Stimulated activated CD8-positive, alpha-beta memory T cell treated with anti-CD3 and anti-CD28 coated beads, Interleukin-7, amount 100 ng/mL, for 48 hours (primary cell): ENCODE measurements around the gene CACNA1B.
"Not testable (repeated sequence)": the region's sequence is repeated elsewhere in the genome, so short reads cannot be mapped to it uniquely, and the experiment has no call there.

Experiments used
- DNase-seq, 2 donors: peaks; one replicate each; pipeline ENCODE4 v3.0.0-alpha.2; 2020; ENCODE audit warnings: low read depth in 1 of 2; ENCODE audit errors: extremely low read depth in 1 of 2

Gene CACNA1B

GRCh38 chr9:138010861-138011260 lies 133.3 kb downstream of the CACNA1B start:
- no peak for DNase-seq

DNA sequence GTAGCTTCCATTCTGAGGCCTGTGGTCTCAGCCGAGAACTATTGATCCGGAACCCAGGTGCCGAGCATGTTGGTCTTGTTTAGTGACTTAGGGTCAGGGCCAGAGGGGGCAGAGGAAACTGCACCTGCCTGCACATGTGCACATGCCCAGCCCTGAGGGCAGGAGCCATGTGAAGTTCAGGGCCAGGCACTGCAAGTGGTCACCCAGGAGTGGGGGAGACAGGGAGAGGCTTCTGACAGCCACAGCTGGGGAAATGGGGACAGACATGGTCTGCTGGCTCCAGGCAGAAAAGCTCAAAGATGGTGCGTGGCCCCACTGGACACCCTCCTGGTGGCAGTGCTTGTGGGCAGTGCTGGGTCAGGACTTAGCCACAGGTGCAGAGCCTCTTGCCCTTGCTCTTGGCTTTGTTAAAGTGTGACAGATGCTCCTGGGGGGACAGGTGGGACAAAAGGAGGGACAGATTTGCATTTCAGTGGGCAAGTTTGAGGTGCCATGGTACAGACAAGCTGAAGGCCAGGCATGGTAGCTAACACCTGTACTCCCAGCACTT lies 134.4 kb downstream of the CACNA1B start:
- no peak for DNase-seq

DNA sequence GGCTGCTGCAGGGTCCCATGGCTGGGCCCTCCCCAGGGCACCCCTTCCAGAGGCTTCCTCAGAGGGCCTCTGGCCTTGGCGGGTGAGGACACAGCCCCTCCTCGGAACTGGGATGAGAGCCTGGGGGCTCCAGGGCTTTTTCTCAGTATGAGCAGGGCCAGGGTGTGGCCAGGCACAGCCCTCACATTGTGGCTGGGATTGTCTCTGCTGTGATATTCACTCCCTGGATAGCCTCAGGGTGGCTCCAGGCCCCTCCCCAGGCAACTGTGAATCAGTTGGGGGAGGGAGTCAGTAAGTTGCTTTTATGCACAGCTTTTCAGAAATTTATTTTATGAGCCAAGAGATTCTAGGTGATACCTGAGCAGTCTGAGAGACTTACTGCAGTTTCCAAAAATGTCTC lies 135.7 kb downstream of the CACNA1B start:
- DNase-seq, result no peak

DNA sequence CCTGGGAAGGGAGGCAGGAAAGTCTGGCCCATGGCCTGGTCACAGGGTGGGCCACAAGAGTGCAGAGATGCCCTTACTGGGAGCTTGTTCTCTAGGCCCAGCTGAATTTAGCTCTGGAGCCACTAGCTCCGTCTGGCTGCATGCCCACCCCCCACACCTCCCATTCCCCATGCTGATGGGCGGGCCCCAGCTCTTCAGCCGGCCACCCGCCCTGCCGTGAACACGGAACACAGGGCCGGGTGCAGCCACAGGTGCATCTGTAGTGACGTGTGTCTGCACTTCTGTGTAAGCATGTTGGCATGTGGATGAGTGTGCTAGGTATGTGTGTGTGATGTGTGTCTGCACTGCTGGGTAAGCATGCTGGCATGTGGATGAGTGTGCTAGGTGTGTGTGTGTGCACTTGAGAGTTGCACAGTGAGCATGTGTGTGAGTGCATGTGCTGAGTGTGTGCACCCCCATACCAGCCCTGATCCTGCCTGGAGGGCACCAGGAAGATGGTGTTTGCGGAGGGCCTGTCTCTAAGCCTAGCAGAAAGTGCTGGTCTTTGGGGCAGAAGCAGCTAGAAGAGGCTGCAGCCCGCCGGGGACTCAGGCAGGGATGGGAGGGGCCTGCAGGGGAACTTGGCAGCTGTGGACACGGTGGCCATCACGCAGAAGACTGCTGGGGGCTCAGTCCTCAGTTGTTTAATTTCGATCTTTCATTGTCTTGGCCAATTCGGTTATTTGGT lies 136.4 kb downstream of the CACNA1B start:
- no peak for DNase-seq

DNA sequence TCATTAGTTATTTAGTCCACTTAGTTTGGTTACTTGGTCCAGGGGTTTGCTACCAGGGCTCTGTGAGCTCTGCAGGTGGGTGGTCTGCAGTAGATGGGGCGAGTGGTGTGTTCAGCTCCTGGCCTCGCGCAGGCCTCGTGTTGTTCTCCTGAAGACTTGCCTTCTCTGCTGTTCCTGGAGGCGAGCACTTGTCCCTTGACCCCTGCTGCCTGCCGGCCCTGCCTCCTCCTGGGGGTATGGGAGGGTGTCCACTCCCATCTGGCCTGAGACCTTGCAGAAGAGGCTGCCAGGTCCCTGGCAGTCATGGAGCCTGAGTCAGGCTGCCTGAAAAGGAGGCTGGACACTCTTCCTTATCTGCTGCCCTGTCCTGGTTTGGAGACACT lies 137.0 kb downstream of the CACNA1B start:
- no peak for DNase-seq

DNA sequence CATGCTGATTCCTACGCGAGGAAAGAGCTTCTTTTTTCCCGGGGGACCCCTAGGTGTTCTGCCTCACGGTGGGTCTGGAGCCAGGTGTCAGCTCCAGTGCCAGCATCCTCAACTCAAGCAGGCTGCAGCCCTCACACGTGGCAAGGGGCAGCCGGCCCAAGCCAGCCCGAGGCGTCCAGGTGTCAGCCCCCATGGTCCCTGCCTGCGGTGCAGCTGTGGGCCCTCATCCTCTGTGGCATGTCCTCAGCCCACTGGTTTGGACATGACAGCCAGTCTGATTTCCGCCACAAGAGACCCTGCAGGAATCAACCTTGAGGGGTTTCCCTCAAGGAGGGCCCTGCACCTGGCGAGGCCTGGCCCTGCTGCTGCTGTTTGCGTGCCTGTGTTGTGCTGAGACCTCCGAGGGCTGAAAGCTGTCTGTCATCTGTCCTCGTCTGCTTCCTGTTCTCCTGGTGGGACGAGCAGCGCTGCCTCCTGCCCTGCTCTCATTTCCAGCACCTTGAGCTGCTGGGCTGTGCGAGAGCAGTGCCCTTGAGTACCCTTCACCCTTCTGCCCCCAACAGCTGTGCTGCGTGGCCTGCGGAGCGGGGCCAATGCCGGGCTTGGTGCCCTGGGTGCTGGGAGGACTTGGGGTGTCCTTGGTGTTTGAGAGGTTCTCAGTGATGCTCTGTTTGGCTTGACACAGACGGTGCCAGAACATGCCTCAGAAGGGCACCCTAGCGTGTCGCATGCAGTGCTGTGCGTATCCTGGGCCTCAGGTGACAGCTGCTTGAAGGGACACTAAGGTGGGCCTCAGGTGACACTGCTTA lies 137.6 kb downstream of the CACNA1B start:
- DNase-seq, result no peak

DNA sequence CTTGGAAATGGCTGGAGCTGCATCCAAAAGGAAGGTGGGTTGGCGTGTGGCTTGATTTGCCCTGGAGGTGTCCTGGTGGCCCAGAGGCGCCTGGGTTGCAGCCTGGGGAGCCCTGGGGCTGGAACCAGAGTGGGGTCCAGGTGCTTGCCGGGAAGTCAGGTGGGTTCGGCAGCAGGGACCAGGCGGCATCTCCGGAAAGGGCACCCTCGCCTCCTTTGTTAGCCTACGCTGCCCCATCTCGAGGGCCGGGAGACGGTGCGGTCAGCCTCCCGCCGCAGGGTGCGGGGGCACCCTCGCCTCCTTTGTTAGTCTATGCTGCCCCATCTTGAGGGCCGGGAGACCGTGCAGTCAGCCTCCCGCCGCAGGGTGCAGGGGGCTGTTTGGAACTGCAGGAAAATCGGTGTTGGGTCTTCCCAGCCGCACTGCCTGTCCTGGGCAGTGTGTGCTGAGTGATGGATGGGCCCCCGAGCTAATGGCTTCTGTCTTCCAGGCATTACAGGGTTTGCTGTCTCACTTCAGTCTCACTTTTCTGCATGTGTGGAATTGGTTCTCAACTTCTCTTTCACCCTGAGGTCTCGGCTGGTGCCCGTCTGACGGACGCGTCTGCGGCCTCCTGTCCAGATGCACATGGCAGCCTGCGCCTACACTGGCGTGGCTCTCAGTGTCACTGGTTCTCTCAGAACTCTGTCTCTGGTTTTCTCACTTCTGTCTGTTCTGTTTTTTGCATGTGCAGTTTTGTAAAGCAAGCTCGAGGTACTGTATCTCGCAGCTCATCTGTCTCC lies 139.0 kb downstream of the CACNA1B start:
- no peak for DNase-seq

DNA sequence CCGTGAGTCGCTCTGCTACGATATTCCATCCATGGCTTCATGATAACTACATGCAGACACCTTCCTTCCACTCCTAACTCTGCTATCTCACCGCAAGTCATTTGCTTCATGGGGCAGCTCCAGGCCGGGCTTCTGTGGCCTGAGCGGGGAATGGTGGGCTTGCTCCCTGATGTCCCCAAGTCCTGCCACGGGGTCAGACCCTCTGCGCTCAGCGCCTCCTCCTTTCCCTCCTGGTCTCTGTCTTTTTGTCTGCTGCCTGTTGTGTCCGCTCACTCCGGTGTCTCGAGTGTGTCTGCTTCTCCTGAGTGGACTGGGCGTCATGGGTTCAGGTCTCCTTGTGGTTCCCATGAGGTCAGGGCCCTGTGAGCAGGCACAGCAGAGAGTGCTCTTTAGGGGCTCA lies 139.6 kb downstream of the CACNA1B start:
- no peak for DNase-seq

- not testable (repeated sequence) for DNase-seq
Observed at GRCh38 chr9:138019514-138019913, 141.9 kb downstream of the CACNA1B start.

GRCh38 chr9:138020120-138020794 lies 142.7 kb downstream of the CACNA1B start:
- DNase-seq, result no peak

GRCh38 chr9:138020795-138021182 lies 143.2 kb downstream of the CACNA1B start:
- no peak for DNase-seq

DNA sequence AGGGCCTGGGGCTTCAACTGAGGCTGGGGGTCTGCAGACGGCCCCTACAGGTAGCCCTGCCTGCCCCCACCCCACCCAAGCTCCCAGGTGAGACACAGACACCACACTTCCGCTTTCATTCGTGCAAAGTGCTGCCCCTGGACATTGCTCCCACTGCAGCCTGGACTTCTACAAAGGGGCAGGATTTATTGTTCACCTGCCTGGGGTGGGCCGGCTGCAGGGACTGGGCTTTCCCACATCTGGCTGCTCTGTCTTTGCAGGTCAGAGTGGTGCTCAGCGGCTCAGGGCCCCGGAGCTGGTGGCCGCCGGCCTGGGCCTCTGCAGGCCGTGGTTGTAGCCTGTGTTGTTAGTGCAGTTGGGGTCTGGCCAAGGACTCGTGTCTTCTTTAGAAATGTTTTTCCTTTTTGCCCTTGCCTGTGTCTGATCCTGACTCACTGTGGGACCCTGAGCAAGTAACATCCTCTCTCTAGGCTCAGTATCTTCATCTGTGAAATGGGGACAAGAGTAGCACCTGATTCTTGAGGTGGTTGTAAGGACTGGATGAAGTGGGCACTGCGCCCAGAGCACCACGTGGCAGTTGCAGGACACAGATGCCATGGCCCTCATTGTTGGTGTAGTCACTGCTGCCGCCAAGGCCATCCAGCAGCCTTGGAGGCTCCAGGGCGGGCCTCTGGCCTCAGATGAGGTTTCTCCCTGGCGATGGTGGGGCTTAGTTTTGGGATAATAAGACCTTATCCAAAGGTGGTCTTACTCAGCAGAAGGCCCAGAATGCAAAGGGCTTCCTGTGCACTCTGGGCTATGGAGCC lies 143.9 kb downstream of the CACNA1B start:
- DNase-seq, result no peak

DNA sequence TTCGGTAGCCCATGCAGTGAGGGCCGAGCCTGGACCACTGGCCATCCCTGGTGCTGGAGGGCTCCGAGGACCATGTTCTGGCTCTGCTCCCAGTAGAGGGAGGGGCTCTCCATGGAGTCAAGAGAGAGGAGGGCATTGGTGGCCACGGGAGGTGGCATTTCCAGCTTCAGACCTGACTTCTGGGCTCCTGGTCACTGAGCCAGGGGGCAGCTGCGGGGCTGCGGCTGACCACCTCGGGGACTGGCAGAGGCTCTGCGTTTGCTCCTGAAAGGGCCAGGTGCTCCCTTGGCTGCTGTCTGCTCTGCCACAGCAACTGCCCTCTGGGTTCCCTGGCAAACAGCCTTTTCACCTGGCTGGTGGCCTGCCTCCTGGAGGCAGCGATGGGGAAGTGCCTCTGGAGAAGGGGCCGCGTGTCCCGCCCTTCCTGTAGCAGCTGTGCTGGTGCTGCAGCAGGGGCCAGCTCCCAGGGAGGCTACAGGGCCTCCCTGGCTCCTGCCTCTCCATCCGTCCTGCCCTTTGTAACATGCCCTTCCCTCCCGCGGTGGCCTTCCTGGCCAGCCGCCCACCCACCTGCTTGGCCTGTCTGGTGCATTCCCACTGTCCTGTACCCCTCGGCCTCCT lies 144.6 kb downstream of the CACNA1B start:
- no peak for DNase-seq

DNA sequence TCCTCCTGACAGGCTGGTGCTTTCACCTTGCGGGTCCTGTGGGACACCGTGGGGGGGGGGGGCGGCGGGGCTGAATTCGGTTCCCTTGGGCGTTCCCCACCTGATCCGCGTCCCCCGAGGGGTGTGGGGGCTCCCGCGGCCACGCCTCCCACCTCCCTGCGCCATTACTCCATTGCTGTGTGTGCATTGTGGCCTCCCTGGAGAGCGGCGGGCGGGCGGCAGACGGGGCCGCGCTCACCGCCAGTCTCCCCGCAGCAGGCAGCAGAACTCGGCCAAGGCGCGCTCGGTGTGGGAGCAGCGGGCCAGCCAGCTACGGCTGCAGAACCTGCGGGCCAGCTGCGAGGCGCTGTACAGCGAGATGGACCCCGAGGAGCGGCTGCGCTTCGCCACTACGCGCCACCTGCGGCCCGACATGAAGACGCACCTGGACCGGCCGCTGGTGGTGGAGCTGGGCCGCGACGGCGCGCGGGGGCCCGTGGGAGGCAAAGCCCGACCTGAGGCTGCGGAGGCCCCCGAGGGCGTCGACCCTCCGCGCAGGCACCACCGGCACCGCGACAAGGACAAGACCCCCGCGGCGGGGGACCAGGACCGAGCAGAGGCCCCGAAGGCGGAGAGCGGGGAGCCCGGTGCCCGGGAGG lies 145.3 kb downstream of the CACNA1B start:
- no peak for DNase-seq

DNA sequence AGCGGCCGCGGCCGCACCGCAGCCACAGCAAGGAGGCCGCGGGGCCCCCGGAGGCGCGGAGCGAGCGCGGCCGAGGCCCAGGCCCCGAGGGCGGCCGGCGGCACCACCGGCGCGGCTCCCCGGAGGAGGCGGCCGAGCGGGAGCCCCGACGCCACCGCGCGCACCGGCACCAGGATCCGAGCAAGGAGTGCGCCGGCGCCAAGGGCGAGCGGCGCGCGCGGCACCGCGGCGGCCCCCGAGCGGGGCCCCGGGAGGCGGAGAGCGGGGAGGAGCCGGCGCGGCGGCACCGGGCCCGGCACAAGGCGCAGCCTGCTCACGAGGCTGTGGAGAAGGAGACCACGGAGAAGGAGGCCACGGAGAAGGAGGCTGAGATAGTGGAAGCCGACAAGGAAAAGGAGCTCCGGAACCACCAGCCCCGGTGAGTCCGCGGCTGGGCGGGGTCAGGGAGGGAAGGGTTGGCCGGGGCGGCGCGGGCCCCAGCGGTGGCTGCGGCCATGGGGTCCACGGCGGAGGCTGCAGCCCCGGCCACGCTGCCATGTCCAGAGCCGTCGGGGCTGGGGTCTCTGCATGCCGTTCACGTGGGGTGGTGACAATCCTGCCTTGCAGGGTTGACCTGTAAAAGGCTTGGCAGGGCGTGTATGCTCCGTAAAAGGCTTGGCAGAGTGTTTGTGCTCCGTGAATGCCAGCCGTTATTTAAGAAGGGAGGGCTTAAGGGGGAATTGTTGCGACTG lies 146.0 kb downstream of the CACNA1B start:
- DNase-seq, result no peak

- DNase-seq, result no peak
Observed at GRCh38 chr9:138024131-138024530, 146.5 kb downstream of the CACNA1B start.

DNA sequence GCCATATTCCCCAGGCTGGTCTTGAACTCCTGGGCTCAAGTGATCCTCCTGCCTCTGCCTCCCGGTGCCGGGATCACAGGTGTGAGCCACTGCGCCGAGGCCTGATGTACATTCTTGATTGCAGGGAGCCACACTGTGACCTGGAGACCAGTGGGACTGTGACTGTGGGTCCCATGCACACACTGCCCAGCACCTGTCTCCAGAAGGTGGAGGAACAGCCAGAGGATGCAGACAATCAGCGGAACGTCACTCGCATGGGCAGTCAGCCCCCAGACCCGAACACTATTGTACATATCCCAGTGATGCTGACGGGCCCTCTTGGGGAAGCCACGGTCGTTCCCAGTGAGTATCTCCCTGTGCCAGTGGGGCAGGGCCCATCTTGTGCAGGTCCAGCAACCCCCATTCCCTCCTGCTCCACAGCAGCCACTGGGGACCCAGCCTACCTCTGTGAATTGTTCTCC lies 147.3 kb downstream of the CACNA1B start:
- no peak for DNase-seq

GRCh38 chr9:138025417-138025816 lies 147.8 kb downstream of the CACNA1B start:
- DNase-seq, result no peak
